Spleen (tissue), 3 donors: ENCODE data around the gene BLOC1S4.

ENCODE experiments used
- POLR2A ChIP-seq, 3 donors: fragments of 450-650 bp; IDR thresholded peaks; one replicate each; pipeline ENCODE4 v1.5.1; 2017; ENCODE audit warnings: antibody characterized with exemption in 3 of 3, mild to moderate bottlenecking in 1 of 3
- POLR2AphosphoS5 ChIP-seq, 3 donors: sonication (generic); formaldehyde crosslinking; IDR thresholded peaks; one replicate each; pipeline ENCODE4 v1.5.1; 2017; ENCODE audit warnings: antibody characterized with exemption in 3 of 3

GRCh38 chr4:6728320-6729029 is 12.5 kb downstream of the BLOC1S4 start:
- TF ChIP-seq POLR2AphosphoS5 (IDR thresholded peaks at IDR 0.05) (no peak), POLR2A (IDR thresholded peaks at IDR 0.05) (no peak)
